Osteoblast (primary cell): ENCODE data around the gene MYH9. TPM values are rescaled to one million over a fixed set of nuclear protein-coding genes. Genes with fewer than 3 reads are reported as not detected.

Source experiments
- DNase-seq: peaks from one replicate; pipeline ENCODE4 v3.0.0; 2011; ENCODE audit warnings: low spot score, mixed read lengths; ENCODE audit not compliant: insufficient read length; ENCODE audit errors: missing footprints
- H2AFZ ChIP-seq: 2 replicates; pipeline ENCODE4 v1.6.0; 2011; ENCODE audit warnings: mild to moderate bottlenecking, low read length
- H3K27ac ChIP-seq: 2 replicates; pipeline ENCODE4 v1.5.1; 2011; ENCODE audit warnings: mild to moderate bottlenecking, low read depth, low read length, moderate library complexity
- H3K27me3 ChIP-seq: 2 replicates; pipeline ENCODE4 v1.6.0; 2012; ENCODE audit warnings: mild to moderate bottlenecking, control low read depth, inconsistent platforms, low read length, moderate library complexity; ENCODE audit not compliant: insufficient read depth
- H3K36me3 ChIP-seq: 2 replicates; pipeline ENCODE4 v1.5.1; 2011; ENCODE audit warnings: mild to moderate bottlenecking, low read length, control low read depth, moderate library complexity; ENCODE audit not compliant: insufficient read depth
- H3K4me1 ChIP-seq: 2 replicates; pipeline ENCODE4 v1.5.1; 2011; ENCODE audit warnings: mild to moderate bottlenecking, low read length, control low read depth, moderate library complexity; ENCODE audit not compliant: insufficient read depth
- H3K4me2 ChIP-seq: 2 replicates; pipeline ENCODE4 v1.6.0; 2011; ENCODE audit warnings: mild to moderate bottlenecking, low read length; ENCODE audit not compliant: insufficient read depth
- H3K4me3 ChIP-seq: fragments of 200-600 bp; sonication (generic); 3 replicates; pipeline ENCODE4 v1.5.1; 2012; ENCODE audit warnings: mild to moderate bottlenecking, low read length, inconsistent platforms; ENCODE audit not compliant: insufficient read depth
- H3K79me2 ChIP-seq: 2 replicates; pipeline ENCODE4 v1.6.0; 2012; ENCODE audit warnings: mild to moderate bottlenecking, low read length, control low read depth, inconsistent platforms; ENCODE audit not compliant: insufficient read depth
- H3K9me3 ChIP-seq: 2 replicates; pipeline ENCODE4 v1.5.1; 2011; ENCODE audit warnings: low read depth, low read length, control low read depth
- H4K20me1 ChIP-seq: 2 replicates; pipeline ENCODE4 v1.6.0; 2012; ENCODE audit warnings: mild to moderate bottlenecking, low read length, control low read depth; ENCODE audit not compliant: insufficient read depth
- total RNA-seq: library from RNA; depleted of rRNA; stranded (reverse); fragments of >200 nt; gene quantifications from 2 replicates; pipeline ENCODE4 v1.2.3, GENCODE V29; 2012
- TF ChIP-seq, protein P1 (sequence below): IDR thresholded peaks from 2 replicates; pipeline ENCODE4 v1.5.1; 2011; ENCODE audit warnings: mild to moderate bottlenecking, low read depth, low read length, moderate library complexity; ENCODE audit errors: extremely low read depth

Gene MYH9
- total RNA-seq, 1 donor = 964 TPM

DNA sequence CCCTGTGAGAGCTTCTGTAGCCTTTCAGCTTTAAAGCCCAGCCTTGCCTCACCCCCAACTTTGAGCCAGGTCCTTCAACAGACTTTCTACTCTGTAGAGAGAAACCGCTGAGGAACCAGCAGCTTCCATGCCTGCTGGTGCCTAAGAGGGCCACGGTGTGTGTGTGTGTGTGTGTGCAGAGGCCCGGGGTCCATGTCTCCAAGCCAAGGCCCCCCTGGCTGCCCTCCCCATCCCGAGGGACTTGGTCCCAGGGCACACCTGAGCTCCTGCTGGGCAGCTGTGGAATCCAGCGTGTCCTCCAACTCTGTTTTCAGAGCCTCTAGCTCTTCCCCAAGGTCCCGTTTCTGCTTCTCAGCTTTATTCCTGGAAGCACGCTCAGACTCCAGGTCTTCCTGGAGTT lies 92.5 kb downstream of the MYH9 start:
- peak; percentile 3 for DNase-seq
- no peak overlapping the region for H3K4me2 ChIP-seq
- no peaks in the 10 kb centered on the region for H3K9me3 ChIP-seq
- no peaks in the 10 kb centered on the region for H3K27me3 ChIP-seq
- peaks cover 88% of the 10 kb centered on the region for H3K36me3 ChIP-seq
- H3K4me1 ChIP-seq = no peaks in the 10 kb centered on the region
- peaks cover 84% of the 10 kb centered on the region for H3K79me2 ChIP-seq
- H3K4me3 ChIP-seq = no peak overlapping the region
- TF ChIP-seq, protein P1, sequence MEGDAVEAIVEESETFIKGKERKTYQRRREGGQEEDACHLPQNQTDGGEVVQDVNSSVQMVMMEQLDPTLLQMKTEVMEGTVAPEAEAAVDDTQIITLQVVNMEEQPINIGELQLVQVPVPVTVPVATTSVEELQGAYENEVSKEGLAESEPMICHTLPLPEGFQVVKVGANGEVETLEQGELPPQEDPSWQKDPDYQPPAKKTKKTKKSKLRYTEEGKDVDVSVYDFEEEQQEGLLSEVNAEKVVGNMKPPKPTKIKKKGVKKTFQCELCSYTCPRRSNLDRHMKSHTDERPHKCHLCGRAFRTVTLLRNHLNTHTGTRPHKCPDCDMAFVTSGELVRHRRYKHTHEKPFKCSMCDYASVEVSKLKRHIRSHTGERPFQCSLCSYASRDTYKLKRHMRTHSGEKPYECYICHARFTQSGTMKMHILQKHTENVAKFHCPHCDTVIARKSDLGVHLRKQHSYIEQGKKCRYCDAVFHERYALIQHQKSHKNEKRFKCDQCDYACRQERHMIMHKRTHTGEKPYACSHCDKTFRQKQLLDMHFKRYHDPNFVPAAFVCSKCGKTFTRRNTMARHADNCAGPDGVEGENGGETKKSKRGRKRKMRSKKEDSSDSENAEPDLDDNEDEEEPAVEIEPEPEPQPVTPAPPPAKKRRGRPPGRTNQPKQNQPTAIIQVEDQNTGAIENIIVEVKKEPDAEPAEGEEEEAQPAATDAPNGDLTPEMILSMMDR = no peak
- peaks cover 74% of the 10 kb centered on the region for H4K20me1 ChIP-seq
- H2AFZ ChIP-seq = no peak overlapping the region
- H3K27ac ChIP-seq = no peak overlapping the region

DNA sequence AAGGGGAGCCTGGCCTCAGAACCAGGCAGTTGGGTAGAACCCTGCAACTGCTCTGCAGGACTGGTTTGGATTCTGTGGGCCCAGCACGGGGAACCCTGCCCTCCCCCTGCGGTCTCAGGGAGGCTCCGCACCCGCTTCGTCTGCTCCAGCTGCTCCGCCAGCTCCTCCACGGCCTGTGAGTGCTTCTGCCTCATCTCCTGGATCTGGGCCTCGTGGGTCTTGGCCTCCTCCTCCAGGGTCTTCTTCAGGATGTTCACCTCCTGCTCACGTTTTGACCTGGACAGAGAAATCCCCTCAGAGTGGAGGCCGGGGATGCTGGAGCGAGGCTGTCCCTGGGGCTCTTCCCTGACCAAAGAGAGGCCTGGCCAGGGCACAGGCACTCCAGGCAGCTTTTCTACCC lies 93.0 kb downstream of the MYH9 start:
- H3K27ac ChIP-seq = no peak overlapping the region
- no peaks in the 10 kb centered on the region for H3K4me1 ChIP-seq
- H3K4me2 ChIP-seq = no peak overlapping the region
- peaks cover 81% of the 10 kb centered on the region for H3K79me2 ChIP-seq
- peaks cover 72% of the 10 kb centered on the region for H4K20me1 ChIP-seq
- H3K4me3 ChIP-seq = no peak overlapping the region
- H3K9me3 ChIP-seq = no peaks in the 10 kb centered on the region
- peak; percentile 75 for DNase-seq
- TF ChIP-seq, protein P1 = no peak
- H3K36me3 ChIP-seq = peaks cover 88% of the 10 kb centered on the region
- H3K27me3 ChIP-seq = no peaks in the 10 kb centered on the region
- no peak overlapping the region for H2AFZ ChIP-seq

DNA sequence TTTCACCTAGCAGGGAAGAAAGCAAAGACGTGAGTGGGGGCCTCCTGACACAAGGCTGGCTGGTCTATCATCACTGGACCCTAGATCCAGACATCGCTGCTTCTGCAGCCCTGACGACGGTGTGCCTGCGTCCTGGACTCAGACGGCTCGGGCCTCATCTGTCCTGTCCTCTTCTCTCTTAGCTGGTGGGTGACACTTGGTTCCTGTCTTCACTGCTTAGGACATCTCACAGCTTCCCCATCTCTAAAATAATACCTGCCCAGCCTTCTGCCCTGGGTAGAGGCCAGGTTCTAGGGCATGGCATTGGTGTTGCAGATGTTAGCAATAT lies 93.5 kb downstream of the MYH9 start:
- no peak overlapping the region for H3K4me3 ChIP-seq
- no peaks in the 10 kb centered on the region for H3K9me3 ChIP-seq
- no peak overlapping the region for H2AFZ ChIP-seq
- peaks cover 81% of the 10 kb centered on the region for H3K79me2 ChIP-seq
- H3K27me3 ChIP-seq = no peaks in the 10 kb centered on the region
- TF ChIP-seq, protein P1 = no peak
- H3K4me2 ChIP-seq = no peak overlapping the region
- no peak overlapping the region for H3K27ac ChIP-seq
- H4K20me1 ChIP-seq = peaks cover 72% of the 10 kb centered on the region
- H3K36me3 ChIP-seq = peaks cover 88% of the 10 kb centered on the region
- DNase-seq = peak; percentile 65
- H3K4me1 ChIP-seq = no peaks in the 10 kb centered on the region

DNA sequence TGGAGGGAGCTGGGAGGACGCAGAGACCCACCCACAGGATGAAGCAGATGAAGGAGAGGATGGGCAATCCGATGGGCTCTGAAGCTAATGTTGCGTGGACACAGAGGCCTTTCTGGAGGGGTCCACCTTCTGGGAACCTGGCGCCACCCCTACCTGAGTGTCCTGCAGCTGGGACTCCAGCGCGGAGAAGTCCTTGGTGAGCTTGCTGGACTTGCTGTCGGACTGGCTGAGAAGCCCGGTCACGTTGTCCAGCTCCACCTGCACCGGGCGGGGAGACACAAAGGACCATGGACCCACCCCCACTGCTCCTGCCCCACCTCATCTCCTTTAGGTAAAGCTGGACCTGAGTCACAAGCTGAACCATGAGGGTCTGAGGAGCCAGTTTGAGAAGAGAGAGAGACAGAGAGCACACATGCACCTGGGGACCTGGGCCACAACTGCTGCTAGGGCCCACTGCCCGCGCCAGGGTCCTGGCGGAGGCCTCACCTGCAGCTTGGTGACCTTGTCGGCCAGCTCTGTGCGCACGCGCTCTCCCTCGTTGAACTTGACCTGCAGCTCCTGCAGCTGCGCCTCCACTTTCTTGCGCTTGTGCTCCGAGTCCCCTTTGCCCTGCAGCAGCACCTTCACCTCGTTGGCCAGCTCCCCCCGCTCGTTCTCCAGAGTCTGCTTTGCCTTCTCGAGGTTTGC lies 94.0 kb downstream of the MYH9 start:
- Histone ChIP-seq H3K4me1 (no peaks in the 10 kb centered on the region), H3K36me3 (peaks cover 88% of the 10 kb centered on the region), H4K20me1 (peaks cover 75% of the 10 kb centered on the region), H3K27ac (no peak overlapping the region), H3K4me2 (no peak overlapping the region), H3K79me2 (peaks cover 80% of the 10 kb centered on the region), H3K9me3 (no peaks in the 10 kb centered on the region), H3K4me3 (no peak overlapping the region), H2AFZ (no peak overlapping the region), H3K27me3 (no peaks in the 10 kb centered on the region)
- DNase-seq = peak; percentile 69
- TF ChIP-seq, protein P1 = no peak
